Activated CD4-positive, alpha-beta memory T cell treated with anti-CD3 and anti-CD28 coated beads for 36 hours (primary cell): ENCODE data around the gene AARS2. TPM values are rescaled to one million over a fixed set of nuclear protein-coding genes. Genes with fewer than 3 reads are reported as not detected.

Experiments used
- CTCF ChIA-PET: fragments of 350-600 bp; sonication (Branson Sonifier 250); formaldehyde crosslinking; loops from one replicate; lab custom pipeline; 2021; ENCODE audit warnings: antibody characterized with exemption, inconsistent platforms; lab: Charles Lee
- POLR2A ChIA-PET: fragments of 350-600 bp; sonication (Branson Sonifier 250); formaldehyde crosslinking; loops from one replicate; lab custom pipeline; 2021; ENCODE audit warnings: antibody characterized with exemption; lab: Charles Lee
- DNase-seq: peaks from one replicate; pipeline ENCODE4 v3.0.0-alpha.2; 2020
- H3K27ac Mint-ChIP-seq: one replicate; pipeline ENCODE4 v1.8.0; 2021; ENCODE audit warnings: mixed read lengths
- H3K27me3 Mint-ChIP-seq: one replicate; pipeline ENCODE4 v1.8.0; 2021; ENCODE audit warnings: mixed read lengths
- H3K36me3 Mint-ChIP-seq: one replicate; pipeline ENCODE4 v1.8.0; 2021; ENCODE audit warnings: mixed read lengths
- H3K4me1 Mint-ChIP-seq: one replicate; pipeline ENCODE4 v1.8.0; 2021; ENCODE audit warnings: low read depth, mixed read lengths
- H3K4me3 Mint-ChIP-seq: one replicate; pipeline ENCODE4 v1.8.0; 2021; ENCODE audit warnings: mild to moderate bottlenecking, mixed read lengths
- H3K9me3 Mint-ChIP-seq: one replicate; pipeline ENCODE4 v1.8.0; 2021; ENCODE audit warnings: mixed read lengths
- intact Hi-C: fragments of 100-400 bp; cut with micrococcal nuclease; formaldehyde crosslinking; loops from one replicate; pipeline ENCODE4 v1.15.1; 2023
- total RNA-seq, 2 experiments: library from RNA; stranded (reverse); gene quantifications; one replicate each; pipeline ENCODE4 v1.2.3, GENCODE V29; 2021

AARS2 gene
- total RNA-seq, 2 experiments from 2014 or later = 16.3 to 16.5 TPM

GRCh38 chr6:44309631-44310030 lies 3.5 kb downstream of the AARS2 start:
- no peaks in the 10 kb centered on the region for H3K9me3 Mint-ChIP-seq
- no peak overlapping the region for H3K4me3 Mint-ChIP-seq
- H3K36me3 Mint-ChIP-seq = peaks cover 31% of the 10 kb centered on the region
- no peak overlapping the region for H3K27ac Mint-ChIP-seq
- intact Hi-C loops = no loop called here
- ChIA-PET POLR2A (interaction anchor here (1.0 kb wide), 1 partner anchor 9 kb away, joined by 3 read pairs; no protein-coding TSS in a partner anchor), CTCF (interaction anchor here (1.6 to 1.9 kb wide), 3 partner anchors 29 to 137 kb away, joined by 4 to 10 read pairs (median 6); no protein-coding TSS in a partner anchor)
- no peaks in the 10 kb centered on the region for H3K27me3 Mint-ChIP-seq
- no peak for DNase-seq
- H3K4me1 Mint-ChIP-seq = peaks cover 20% of the 10 kb centered on the region

- H3K36me3 Mint-ChIP-seq = peaks cover 31% of the 10 kb centered on the region
- H3K27me3 Mint-ChIP-seq = no peaks in the 10 kb centered on the region
- POLR2A ChIA-PET = interaction anchor here (1.0 kb wide), 1 partner anchor 8 kb away, joined by 3 read pairs; no protein-coding TSS in a partner anchor
Observed at GRCh38 chr6:44309092-44309491, 4.1 kb downstream of the AARS2 start.

GRCh38 chr6:44307217-44307616 lies 5.9 kb downstream of the AARS2 start:
- ChIA-PET CTCF (interaction anchor here (0.6 to 4.6 kb wide), 4 partner anchors 11 to 571 kb away, joined by 3 to 66 read pairs (median 11); partner anchors contain the start of gene TMEM151B), POLR2A (interaction anchor here (0.5 kb wide), 1 partner anchor 10 kb away, joined by 3 read pairs; no protein-coding TSS in a partner anchor)
- no peak for DNase-seq
- no peaks in the 10 kb centered on the region for H3K9me3 Mint-ChIP-seq
- peaks cover 42% of the 10 kb centered on the region for H3K36me3 Mint-ChIP-seq
- peaks cover 10% of the 10 kb centered on the region for H3K4me1 Mint-ChIP-seq
- intact Hi-C loops = no loop called here
- no peak overlapping the region for H3K4me3 Mint-ChIP-seq
- no peaks in the 10 kb centered on the region for H3K27me3 Mint-ChIP-seq
- H3K27ac Mint-ChIP-seq = no peak overlapping the region

More at GRCh38 chr6:44309092-44309491, 4.1 kb downstream of the AARS2 start:
- Mint-ChIP-seq H3K9me3 (no peaks in the 10 kb centered on the region), H3K27ac (no peak overlapping the region), H3K4me1 (peaks cover 20% of the 10 kb centered on the region), H3K4me3 (no peak overlapping the region)
- intact Hi-C loops = no loop called here
- no peak for DNase-seq
- CTCF ChIA-PET = interaction anchor here (1.6 to 1.9 kb wide), 3 partner anchors 29 to 137 kb away, joined by 4 to 10 read pairs (median 6); no protein-coding TSS in a partner anchor

GRCh38 chr6:44306710-44307109 lies 6.4 kb downstream of the AARS2 start:
- POLR2A ChIA-PET = interaction anchor here (0.5 to 1.6 kb wide), 2 partner anchors 11 to 12 kb away, joined by 3 to 4 read pairs; no protein-coding TSS in a partner anchor
- Mint-ChIP-seq H3K9me3 (no peaks in the 10 kb centered on the region), H3K27me3 (no peaks in the 10 kb centered on the region), H3K36me3 (peaks cover 46% of the 10 kb centered on the region), H3K4me3 (no peak overlapping the region), H3K4me1 (peaks cover 5% of the 10 kb centered on the region), H3K27ac (no peak overlapping the region)
- CTCF ChIA-PET = interaction anchor here (3.6 to 4.6 kb wide), 2 partner anchors 11 to 39 kb away, joined by 19 to 66 read pairs; partner anchors contain the start of gene TMEM151B
- intact Hi-C loops = no loop called here
- DNase-seq = no peak

- no peak for DNase-seq
- no peak overlapping the region for H3K4me3 Mint-ChIP-seq
- H3K36me3 Mint-ChIP-seq = peaks cover 49% of the 10 kb centered on the region
- H3K27me3 Mint-ChIP-seq = no peaks in the 10 kb centered on the region
- no peak overlapping the region for H3K27ac Mint-ChIP-seq
- CTCF ChIA-PET = interaction anchor here (0.6 to 6.2 kb wide), 22 partner anchors 8 to 209 kb away, joined by 3 to 66 read pairs (median 4); partner anchors contain the start of genes AARS2 and TMEM151B
- no peaks in the 10 kb centered on the region for H3K9me3 Mint-ChIP-seq
- POLR2A ChIA-PET = interaction anchor here (0.9 to 1.6 kb wide), 2 partner anchors 11 to 14 kb away, joined by 3 to 4 read pairs; no protein-coding TSS in a partner anchor
- intact Hi-C loops = no loop called here
- H3K4me1 Mint-ChIP-seq = no peaks in the 10 kb centered on the region
Observed at GRCh38 chr6:44305200-44305725, 7.9 kb downstream of the AARS2 start.

- POLR2A ChIA-PET = interaction anchor here (1.6 kb wide), 1 partner anchor 14 kb away, joined by 4 read pairs; no protein-coding TSS in a partner anchor
- CTCF ChIA-PET = interaction anchor here (0.6 to 6.2 kb wide), 23 partner anchors 9 to 208 kb away, joined by 3 to 66 read pairs (median 4); partner anchors contain the start of genes AARS2, SLC29A1 and TMEM151B
- H3K9me3 Mint-ChIP-seq = no peaks in the 10 kb centered on the region
- no peaks in the 10 kb centered on the region for H3K27me3 Mint-ChIP-seq
- H3K4me1 Mint-ChIP-seq = no peaks in the 10 kb centered on the region
- no peak overlapping the region for H3K4me3 Mint-ChIP-seq
- no peak overlapping the region for H3K27ac Mint-ChIP-seq
- peaks cover 46% of the 10 kb centered on the region for H3K36me3 Mint-ChIP-seq
- peak; percentile 45 for DNase-seq
- intact Hi-C loops = loop anchor here (1.0 kb wide), 2 partner anchors 36 to 132 kb away; no protein-coding TSS in a partner anchor
Observed at GRCh38 chr6:44304282-44305199, 8.6 kb downstream of the AARS2 start.

- POLR2A ChIA-PET = no interaction called here
- intact Hi-C loops = loop anchor here (1.0 kb wide), 2 partner anchors 36 to 132 kb away; no protein-coding TSS in a partner anchor
- Mint-ChIP-seq H3K27me3 (no peaks in the 10 kb centered on the region), H3K36me3 (peaks cover 43% of the 10 kb centered on the region), H3K4me1 (no peaks in the 10 kb centered on the region), H3K9me3 (no peaks in the 10 kb centered on the region), H3K27ac (no peak overlapping the region), H3K4me3 (no peak overlapping the region)
- no peak for DNase-seq
- CTCF ChIA-PET = interaction anchor here (0.8 to 6.2 kb wide), 9 partner anchors 10 to 81 kb away, joined by 3 to 66 read pairs (median 7); partner anchors contain the start of genes AARS2, SLC29A1 and TMEM151B
Observed at GRCh38 chr6:44303842-44304241, 9.3 kb downstream of the AARS2 start.

- intact Hi-C loops = no loop called here
- Mint-ChIP-seq H3K36me3 (peaks cover 39% of the 10 kb centered on the region), H3K4me1 (peaks cover 3% of the 10 kb centered on the region), H3K27ac (no peak overlapping the region), H3K4me3 (no peak overlapping the region), H3K9me3 (no peaks in the 10 kb centered on the region), H3K27me3 (peaks cover 2% of the 10 kb centered on the region)
- POLR2A ChIA-PET = no interaction called here
- CTCF ChIA-PET = interaction anchor here (0.8 to 6.2 kb wide), 5 partner anchors 10 to 36 kb away, joined by 3 to 66 read pairs (median 7); partner anchors contain the start of genes AARS2 and TMEM151B
- DNase-seq = no peak
Observed at GRCh38 chr6:44302856-44303255, 10.3 kb downstream of the AARS2 start.

GRCh38 chr6:44301782-44302564 lies 11.2 kb downstream of the AARS2 start:
- intact Hi-C loops = no loop called here
- POLR2A ChIA-PET = no interaction called here
- Mint-ChIP-seq H3K4me1 (peaks cover 6% of the 10 kb centered on the region), H3K27ac (no peak overlapping the region), H3K9me3 (no peaks in the 10 kb centered on the region), H3K27me3 (peaks cover 8% of the 10 kb centered on the region), H3K36me3 (peaks cover 35% of the 10 kb centered on the region), H3K4me3 (no peak overlapping the region)
- CTCF ChIA-PET = interaction anchor here (0.6 to 6.2 kb wide), 4 partner anchors 11 to 238 kb away, joined by 3 to 44 read pairs (median 4); partner anchors contain the start of gene AARS2
- DNase-seq = no peak

GRCh38 chr6:44301106-44301505 lies 12.0 kb downstream of the AARS2 start:
- POLR2A ChIA-PET = interaction anchor here (0.7 kb wide), 1 partner anchor 8 kb away, joined by 3 read pairs; no protein-coding TSS in a partner anchor
- H3K4me3 Mint-ChIP-seq = no peak overlapping the region
- CTCF ChIA-PET = interaction anchor here (6.2 kb wide), 1 partner anchor 12 kb away, joined by 44 read pairs; the partner anchor contains the start of gene AARS2
- intact Hi-C loops = no loop called here
- peaks cover 16% of the 10 kb centered on the region for H3K27me3 Mint-ChIP-seq
- H3K27ac Mint-ChIP-seq = no peak overlapping the region
- H3K36me3 Mint-ChIP-seq = peaks cover 35% of the 10 kb centered on the region
- no peaks in the 10 kb centered on the region for H3K9me3 Mint-ChIP-seq
- DNase-seq = no peak
- peaks cover 6% of the 10 kb centered on the region for H3K4me1 Mint-ChIP-seq
